Measurements from ENCODE around the gene VMAC.
A peak's percentile ranks its signal among the peaks of the same experiment; 100 is the strongest.

VMAC gene

GRCh38 chr19:5903624-5904351, 884 bp upstream of the VMAC start, which contains the start of gene NDUFA11:
NDUFA11 (minus strand) TSS chr19:5903790; CDS start chr19:5903708, 82 bp downstream.
- DNase-seq (ENCODE audit: low read depth in 2 of 2): peak; percentile 95 to 96

DNA sequence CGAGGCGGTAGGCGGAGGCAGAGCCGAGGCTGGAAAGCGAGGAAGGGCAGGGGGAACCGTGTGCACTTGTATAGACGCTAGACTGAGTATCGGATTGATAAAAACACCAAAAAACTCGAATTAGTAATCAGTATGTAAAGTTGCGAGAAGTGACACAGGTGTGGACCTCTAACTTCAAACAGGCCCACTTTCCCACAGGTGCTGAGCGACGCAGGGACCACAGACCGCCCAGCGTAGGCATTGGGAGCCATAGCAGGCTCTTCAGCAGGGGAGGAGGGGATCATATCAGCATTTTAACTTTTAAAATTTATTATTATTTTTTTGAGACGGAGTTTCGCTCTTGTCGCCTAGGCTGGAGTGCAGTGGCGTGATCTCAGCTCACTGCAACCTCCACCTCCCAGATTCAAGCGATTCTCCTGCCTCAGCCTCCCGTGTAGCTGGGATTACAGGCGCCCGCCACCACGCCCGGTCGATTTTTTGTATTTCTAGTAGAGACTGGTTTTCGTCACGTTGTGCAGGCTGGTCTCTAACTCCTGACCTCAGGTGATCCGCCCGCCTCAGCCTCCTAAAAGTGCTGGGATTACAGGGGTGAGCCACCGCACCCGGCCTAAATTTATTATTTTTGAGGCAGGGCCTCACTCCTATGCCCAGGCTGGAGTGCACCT, 574 bp downstream of the VMAC start:
- DNase-seq (ENCODE audit: low read depth in 2 of 2): no peak

DNA sequence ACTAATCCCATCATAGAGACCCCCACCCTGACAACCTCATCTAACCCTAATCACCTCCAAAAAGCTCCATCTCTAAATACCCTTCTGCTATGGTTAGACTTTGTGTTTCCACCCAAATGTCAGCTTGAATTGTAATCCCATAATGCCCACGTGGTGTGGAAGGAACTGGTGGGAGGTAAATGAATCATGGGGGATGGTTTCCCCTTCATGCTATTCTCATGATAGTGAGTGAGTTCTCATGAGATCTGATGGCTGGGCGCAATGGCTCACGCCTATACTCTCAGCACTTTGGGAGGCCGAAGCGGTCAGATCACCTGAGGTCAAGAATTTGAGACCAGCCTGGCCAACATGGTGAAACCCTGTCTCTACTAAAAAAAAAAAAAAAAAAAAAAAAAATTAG, 2.6 kb downstream of the VMAC start:
- no peak for DNase-seq (ENCODE audit: low read depth in 2 of 2)

GRCh38 chr19:5908773-5909442, 4.2 kb downstream of the VMAC start:
- no peak for DNase-seq (ENCODE audit: low read depth in 2 of 2)

DNA sequence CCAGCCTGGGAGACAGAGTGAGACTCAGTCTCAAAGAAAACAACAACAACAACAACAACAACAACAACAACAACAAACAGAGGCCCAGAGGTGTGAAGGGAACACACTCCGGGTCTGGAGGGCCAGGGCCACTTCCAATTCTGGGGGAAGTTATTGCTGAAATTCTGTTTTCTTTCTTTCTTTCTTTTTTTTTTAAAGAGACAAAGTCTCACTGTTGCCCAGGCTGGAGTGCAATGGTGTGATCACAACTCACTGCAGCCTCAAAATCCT, 5.9 kb downstream of the VMAC start:
- DNase-seq (ENCODE audit: low read depth in 2 of 2): no peak

DNA sequence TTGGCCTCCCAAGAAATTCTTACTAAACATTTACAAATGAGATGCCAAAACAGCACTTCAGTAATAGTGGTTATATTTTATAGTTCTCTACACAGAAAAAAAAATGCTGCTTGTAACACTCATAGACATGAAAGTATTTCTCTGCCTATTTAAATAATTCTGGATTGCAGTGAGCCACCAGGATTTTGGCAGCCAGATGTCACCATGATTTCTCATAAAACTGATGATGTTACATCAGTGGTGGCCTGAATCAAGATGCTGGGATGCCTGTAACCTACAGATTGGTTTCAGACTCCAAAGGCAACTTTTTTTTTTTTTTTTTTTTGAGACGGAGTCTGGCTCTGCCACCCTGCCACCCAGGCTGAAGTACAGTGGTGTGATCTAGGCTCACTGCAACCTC, 6.7 kb downstream of the VMAC start:
- no peak for DNase-seq (ENCODE audit: low read depth in 2 of 2)

- DNase-seq (ENCODE audit: low read depth in 2 of 2): no peak
Measured at GRCh38 chr19:5913739-5914357, 9.2 kb downstream of the VMAC start, which contains the start of gene CAPS. CAPS (plus strand) TSS chr19:5914254; CDS start chr19:5914407, 153 bp downstream.

DNA sequence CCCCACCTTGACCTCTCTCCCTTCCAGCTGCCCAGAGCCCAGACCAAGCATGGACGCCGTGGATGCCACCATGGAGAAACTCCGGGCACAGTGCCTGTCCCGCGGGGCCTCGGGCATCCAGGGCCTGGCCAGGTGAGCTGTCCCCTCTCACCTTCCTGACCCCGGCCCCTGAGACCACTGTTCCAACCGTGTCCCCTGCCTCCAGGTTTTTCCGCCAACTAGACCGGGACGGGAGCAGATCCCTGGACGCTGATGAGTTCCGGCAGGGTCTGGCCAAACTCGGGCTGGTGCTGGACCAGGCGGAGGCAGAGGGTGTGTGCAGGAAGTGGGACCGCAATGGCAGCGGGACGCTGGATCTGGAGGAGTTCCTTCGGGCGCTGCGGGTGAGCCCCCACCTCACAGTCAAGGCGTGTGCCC, 9.7 kb downstream of the VMAC start:
- DNase-seq (ENCODE audit: low read depth in 2 of 2): no peak

DNA sequence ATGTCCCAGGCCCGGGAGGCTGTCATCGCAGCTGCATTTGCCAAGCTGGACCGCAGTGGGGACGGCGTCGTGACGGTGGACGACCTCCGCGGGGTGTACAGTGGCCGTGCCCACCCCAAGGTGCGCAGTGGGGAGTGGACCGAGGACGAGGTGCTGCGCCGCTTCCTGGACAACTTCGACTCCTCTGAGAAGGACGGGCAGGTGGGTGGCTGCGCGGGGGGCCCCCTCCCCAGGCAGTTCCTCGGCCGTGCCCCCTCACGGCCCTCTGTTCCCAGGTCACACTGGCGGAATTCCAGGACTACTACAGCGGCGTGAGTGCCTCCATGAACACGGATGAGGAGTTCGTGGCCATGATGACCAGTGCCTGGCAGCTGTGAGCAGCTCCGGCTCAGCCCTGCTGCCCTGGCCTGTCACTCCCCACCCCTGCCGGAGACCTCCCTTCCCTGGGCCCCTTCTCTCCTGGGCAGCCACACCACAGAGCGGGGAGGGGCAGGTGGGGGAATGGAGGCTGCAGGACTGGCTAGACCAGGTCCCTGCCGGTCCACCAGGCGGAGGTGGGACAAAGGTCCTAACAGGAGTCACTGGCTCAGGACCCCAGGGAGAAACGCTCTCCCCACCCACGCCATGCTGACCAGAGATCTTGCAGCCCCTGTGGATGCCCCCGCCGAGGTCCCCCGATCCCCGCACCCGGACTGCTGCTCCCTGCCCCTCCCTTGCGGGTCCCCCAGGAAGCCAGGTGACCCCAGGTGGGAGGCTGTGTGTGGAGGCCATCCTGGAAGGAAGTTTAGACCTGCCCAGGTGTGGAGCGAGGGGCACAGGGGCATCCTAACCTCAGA, 10.5 kb downstream of the VMAC start:
- DNase-seq (ENCODE audit: low read depth in 2 of 2): no peak

- DNase-seq (ENCODE audit: low read depth in 2 of 2): no peak
Measured at GRCh38 chr19:5915782-5916165, 11.1 kb downstream of the VMAC start.

- DNase-seq (ENCODE audit: low read depth in 2 of 2): no peak
Measured at GRCh38 chr19:5916181-5916708, 11.6 kb downstream of the VMAC start.

DNA sequence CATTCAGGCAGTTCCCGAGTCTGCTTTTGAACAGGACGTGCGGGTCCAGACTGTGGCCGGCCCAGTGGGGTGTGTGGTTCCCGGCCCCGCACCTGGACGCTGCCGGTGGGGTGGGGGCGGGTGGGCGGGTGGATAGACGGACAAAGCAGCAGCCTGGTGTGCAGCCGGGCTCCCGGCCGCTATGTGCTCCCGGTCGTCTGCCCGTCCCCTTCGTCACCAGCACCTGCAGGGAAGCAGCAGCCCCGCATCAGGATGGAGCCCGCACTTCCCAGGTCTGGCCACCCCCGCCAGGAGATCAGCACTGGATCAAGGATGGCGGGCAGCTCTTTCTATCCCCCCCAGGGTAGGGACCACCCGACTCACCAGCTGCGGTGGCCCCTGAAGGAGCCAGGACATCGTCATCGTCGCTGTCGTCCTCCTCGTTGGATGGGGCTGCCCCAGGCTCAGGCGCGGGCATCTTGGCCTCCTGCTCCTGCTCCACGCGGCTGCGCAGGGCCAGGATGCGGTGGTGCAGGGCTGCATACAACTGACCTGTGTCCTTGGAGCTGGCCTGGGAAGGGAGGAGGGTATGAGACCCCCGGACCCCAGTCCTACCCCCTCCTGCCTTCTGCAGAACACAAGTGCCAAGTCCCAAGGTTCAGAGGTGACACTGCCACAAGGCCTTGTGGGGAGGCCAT, 12.9 kb downstream of the VMAC start:
- DNase-seq (ENCODE audit: low read depth in 2 of 2): no peak

GRCh38 chr19:5918463-5919079, 13.9 kb downstream of the VMAC start:
- DNase-seq (ENCODE audit: low read depth in 2 of 2): no peak

- no peak for DNase-seq (ENCODE audit: low read depth in 2 of 2)
Measured at GRCh38 chr19:5921516-5922160, 17.0 kb downstream of the VMAC start.

DNA sequence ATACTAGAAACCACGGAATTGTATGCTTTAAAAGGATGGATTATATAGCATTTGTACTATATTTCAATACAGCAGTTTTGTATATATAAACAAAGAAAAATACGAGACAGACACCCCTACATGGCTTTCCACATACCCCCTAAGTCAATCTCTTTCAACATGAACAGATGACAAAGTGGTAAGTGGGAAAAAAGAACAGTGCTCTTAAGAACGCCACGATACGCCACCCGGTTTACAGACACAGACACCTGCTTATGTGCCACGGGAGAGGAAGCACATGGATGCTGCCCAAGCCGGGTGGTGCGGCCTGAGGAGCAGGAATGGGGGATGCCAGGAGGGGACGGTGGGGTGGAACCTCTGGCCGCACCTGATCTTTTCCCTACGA, 17.5 kb downstream of the VMAC start:
- DNase-seq (ENCODE audit: low read depth in 2 of 2): no peak

DNA sequence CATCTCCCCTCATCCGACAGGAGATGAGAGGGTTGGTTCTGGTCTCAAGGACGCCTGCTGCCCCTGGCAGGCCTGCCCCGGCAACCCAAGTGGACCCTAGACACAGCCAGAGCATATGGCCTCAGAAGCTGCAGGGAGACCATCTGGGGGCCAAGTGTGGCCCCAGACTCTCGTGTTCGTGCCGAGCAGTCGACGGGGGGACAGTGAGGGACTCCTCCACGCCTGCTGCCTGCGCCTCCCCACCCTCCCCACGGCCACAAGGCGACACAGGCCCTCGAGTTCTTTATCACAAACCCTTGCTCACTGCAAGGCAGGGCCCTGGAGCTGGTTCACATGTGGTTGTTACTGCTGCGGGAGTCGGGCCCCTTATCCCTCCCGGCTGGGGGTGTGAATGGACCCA, 18.7 kb downstream of the VMAC start:
- no peak for DNase-seq (ENCODE audit: low read depth in 2 of 2)

- no peak for DNase-seq (ENCODE audit: low read depth in 2 of 2)
Measured at GRCh38 chr19:5925830-5926427, 21.3 kb downstream of the VMAC start.

DNA sequence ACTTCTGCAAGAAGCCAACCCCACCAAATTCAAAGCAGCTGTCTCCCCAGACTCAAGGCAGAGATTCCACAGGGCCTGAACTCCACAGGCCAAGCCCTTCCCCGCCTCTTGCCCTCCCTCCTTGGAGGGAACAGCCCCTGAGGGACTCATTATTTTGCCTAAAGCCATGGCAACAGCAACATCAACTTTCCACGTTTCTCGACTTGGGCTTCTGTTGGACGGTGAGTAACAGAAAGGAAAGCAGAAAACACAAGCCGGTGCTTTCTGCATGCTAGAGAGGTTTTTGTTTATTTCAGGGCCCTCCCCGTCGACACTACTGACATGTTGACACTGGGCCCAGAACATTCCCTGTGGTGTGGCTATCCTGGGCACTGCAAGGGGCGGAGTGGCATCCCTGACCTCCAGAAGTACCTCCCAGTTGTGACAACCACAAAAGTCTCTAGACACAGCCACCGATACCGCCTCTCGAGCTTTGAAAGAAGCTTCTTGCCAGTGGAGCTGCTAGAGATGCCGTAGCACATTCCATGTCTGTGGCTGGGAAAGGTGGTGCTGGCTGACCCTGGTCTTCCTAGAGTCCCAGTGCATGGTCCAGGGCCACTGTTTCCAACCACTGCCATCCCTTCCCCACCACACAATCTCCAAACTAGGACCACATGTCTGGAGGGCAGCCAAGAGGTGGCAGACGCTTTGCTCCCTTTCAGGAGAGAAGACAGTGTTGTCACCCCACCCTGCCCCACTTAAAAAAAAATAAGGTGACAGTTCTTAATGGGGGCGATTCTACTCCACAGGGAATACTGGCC, 22.2 kb downstream of the VMAC start:
- no peak for DNase-seq (ENCODE audit: low read depth in 2 of 2)

- DNase-seq (ENCODE audit: low read depth in 2 of 2): no peak
Measured at GRCh38 chr19:5927441-5927821, 22.8 kb downstream of the VMAC start.
